Stimulated activated CD8-positive, alpha-beta memory T cell treated with anti-CD3 and anti-CD28 coated beads, Interleukin-4, amount 100 ng/mL, for 1 hour (primary cell): ENCODE results near the gene FAM229B.
"Not testable (repeated sequence)": the region's sequence is repeated elsewhere in the genome, so short reads cannot be mapped to it uniquely, and the experiment has no call there.

Experiments
- DNase-seq, 2 donors: peaks; one replicate each; pipeline ENCODE4 v3.0.0-alpha.2; 2020; ENCODE audit warnings: low read depth in 2 of 2, low spot score in 1 of 2

The FAM229B gene, protein sequence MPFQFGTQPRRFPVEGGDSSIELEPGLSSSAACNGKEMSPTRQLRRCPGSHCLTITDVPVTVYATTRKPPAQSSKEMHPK

GRCh38 chr6:112087136-112087911 is at the start of gene FAM229B, which contains the start of gene TUBE1:
Gene FAM229B, plus strand, starts transcription at chr6:112087591. Its CDS starts 11,693 bp downstream, at chr6:112099284.
Gene TUBE1, minus strand, starts transcription at chr6:112087482. Its CDS starts 48 bp downstream, at chr6:112087434.
- DNase-seq = peak; percentile 68 to 78

DNA sequence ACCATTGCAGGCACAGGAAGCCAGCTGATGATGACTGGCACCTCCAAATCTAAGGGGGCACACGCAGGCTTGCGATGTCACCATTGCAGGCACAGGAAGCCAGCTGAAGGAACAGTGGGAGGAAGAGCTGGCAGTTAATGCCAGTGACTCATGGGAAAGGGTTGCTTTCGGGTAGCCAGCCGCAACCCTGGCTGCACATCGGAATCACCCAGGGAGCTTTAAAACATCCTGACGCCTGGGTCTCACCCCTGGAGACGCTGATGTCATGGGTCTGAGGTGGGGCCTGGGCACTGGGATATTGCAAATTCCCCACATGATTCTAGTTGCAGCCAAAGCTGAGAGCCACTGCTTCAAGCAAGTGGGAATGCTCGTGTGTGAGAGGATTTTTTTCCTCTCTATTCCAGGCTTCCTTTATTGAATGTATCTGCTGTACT is 49.6 kb upstream of the FAM229B start:
- no peak for DNase-seq

GRCh38 chr6:112038268-112038667 is 49.1 kb upstream of the FAM229B start:
- DNase-seq = no peak

GRCh38 chr6:112038756-112039430 is 48.5 kb upstream of the FAM229B start:
- no peak for DNase-seq

DNA sequence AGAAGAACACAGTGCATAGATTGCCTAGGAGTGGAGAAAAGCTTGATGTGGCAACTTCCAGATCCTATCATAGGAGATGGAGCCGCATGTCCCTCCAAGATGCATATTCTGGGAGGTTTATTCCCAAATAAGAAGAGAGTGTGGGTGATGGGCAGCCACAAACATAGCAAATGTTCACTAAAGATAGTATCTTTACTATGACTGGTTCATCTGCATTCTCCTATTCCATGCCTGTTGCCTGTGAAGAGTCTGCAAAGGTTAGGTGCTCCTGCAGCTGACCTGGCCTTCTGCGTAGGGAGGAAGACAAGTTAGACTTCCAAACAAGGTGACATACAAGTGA is 48.0 kb upstream of the FAM229B start:
- DNase-seq = no peak

- DNase-seq = no peak
Observed at GRCh38 chr6:112040956-112041355, 46.4 kb upstream of the FAM229B start.

DNA sequence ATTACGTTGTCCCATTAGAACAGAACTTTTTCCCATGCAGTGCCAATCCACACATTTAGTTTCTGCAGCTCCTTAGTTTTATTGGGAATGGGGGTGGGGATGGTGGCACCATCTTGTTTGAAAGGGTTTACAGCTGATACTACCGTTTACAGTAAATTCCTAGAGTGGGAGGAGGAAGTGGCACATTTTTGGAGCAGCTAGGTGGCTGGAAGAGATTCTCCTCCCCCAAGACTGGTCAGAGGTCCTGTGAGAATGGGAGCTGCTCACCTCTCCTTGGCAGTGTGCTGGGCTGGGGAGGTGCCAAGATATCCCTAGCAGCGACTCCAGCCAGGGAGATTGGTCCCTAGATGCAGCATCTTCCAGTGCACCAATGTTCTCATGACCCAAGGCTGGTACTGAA is 45.9 kb upstream of the FAM229B start:
- DNase-seq = no peak

- peak; percentile 81 to 83 for DNase-seq
Observed at GRCh38 chr6:112043032-112044007, 44.1 kb upstream of the FAM229B start.

DNA sequence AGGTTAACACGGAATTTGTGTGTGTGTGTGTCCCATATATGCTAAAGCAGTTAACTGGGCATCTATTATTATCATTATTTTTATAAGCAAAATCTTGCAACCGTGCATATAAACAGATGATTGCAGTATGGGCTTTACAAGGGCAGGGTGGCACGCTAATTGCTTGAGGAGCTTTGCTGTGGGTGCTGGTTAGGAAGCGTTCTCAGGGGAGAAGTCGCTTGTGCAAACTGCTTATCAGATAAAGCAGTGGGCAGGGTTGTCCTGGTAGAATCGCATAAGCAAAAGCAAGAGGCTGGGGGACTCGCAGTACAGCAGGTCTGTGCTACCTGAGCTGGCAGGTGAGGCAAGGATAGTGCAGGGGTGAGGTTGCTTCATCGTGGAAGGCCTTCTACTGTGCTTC is 43.2 kb upstream of the FAM229B start:
- no peak for DNase-seq

GRCh38 chr6:112044856-112045255 is 42.5 kb upstream of the FAM229B start:
- no peak for DNase-seq

DNA sequence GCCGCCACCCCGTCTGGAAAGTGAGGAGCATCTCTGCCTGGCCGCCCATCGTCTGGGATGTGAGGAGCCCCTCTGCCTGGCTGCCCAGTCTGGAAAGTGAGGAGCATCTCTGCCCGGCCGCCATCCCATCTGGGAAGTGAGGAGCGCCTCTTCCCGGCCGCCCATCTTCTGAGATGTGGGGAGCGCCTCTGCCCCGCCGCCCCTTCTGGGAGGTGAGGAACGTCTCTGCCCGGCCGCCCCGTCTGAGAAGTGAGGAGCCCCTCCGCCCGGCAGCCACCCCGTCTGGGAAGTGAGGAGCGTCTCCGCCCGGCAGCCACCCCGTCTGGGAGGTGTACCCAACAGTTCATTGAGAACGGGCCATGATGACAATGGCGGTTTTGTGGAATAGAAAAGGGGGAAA is 39.9 kb upstream of the FAM229B start:
- DNase-seq = not testable (repeated sequence)

GRCh38 chr6:112049026-112049799 is 38.2 kb upstream of the FAM229B start:
- no peak for DNase-seq

DNA sequence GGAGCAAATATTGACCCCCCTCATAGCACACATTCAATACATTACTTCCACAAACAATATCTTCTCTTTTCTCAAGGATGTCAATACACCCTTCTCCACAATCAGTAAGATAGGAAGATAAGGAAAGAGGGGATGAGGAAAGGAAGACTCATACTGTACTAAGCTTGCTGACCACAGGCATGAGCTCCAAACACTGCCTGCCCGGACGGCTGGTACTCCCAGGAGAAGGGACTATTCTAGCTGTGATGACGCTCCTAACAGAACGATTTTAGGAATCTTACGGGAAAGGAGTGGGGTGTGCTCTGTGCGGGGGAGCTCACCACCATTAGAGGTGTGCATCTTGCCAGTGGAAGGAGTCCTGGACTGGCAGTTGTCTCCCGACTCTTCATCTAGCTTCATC is 37.4 kb upstream of the FAM229B start:
- DNase-seq = no peak

GRCh38 chr6:112050429-112050828 is 37.0 kb upstream of the FAM229B start:
- DNase-seq = no peak

- DNase-seq = not testable (repeated sequence)
Observed at GRCh38 chr6:112051251-112051740, 36.1 kb upstream of the FAM229B start.

DNA sequence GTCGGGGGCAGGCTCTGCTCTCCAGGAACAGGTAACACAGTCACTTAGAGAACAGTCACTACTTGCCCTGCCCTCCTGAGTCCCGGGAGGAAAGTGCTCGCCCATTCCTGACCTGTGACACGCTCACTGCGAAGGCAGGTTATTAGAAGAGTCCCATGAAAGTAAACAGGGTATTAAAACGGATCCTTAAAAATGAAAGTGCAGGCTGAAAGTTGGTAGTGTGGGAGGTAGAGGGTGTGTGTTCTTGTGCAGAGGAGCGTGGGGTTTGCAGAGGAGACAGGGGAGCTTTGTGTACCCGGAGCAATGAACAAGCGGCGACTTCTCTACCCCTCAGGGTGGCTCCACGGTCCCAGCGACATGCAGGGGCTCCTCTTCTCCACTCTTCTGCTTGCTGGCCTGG is 33.4 kb upstream of the FAM229B start, which contains the start of gene CCN6:
Gene CCN6, plus strand, starts transcription at position 104 of the 400 bp plus-strand sequence. Its CDS starts 254 bp downstream, at position 358.
- no peak for DNase-seq

- no peak for DNase-seq
Observed at GRCh38 chr6:112054555-112055190, 32.7 kb upstream of the FAM229B start.

DNA sequence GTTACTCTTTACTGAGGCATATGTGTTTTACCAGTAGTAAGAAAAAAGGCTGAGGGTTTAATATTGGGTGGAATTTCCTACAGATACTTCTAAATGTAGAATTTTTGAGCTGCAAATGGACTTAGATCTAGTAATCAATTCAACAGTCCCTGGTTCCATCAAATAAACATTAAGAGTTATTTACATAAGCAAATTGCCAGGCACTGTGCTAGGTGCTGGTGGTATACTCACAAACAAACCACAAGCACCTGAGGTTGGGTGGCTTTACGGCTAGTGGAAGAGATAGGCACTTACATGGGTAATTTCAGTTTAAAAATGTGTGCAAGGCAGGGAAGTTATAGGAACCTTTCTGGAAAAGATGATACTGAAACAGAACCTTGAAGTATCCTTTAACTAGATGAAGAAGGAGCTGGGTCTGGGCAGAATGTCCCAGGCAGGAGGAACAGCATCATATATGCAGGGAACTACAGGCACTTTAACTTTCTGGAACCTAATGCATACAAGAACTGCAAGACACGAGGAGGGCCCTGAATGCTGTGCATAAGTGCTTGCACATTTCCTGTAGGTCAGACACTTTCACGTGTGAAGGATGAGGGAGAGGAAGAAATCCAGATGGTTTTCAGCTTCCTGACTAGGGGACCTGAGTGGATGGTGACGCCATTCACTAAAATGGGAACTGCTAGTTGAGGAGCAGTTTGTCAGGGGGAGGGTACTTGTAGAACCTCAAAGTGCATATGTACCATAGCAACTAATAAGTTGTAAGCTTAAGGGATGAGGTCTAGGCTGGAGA is 29.0 kb upstream of the FAM229B start:
- DNase-seq = no peak

DNA sequence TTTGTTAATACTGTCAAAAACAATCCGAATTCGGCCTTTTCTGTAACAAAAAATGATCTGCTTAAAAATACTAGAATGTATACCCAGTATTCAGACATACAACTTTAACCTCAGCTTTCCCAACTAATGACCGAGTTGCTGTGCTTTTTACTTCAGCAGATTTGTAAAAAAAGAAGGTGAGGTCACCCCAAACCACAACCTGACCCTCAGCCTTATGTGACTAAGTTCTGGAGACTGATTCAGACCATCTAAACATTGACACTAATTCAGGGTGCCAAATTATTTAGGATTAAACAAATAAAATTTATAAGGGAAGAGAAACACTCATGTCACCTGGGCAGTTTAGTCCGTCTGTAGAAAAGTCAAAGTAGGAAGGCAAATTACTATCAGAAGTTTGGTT is 25.8 kb upstream of the FAM229B start:
- no peak for DNase-seq
